G401 (cell line): ENCODE measurements around the gene GNA14. TPM values are rescaled to one million over a fixed set of nuclear protein-coding genes. Genes with fewer than 3 reads are reported as not detected.

Experiments
- DNase-seq: peaks from one replicate; pipeline ENCODE4 v3.0.0-alpha.2; 2015; ENCODE audit warnings: low spot score
- in situ Hi-C: cut with HindIII; loops from 2 replicates; pipeline ENCODE4 v1.10.0; 2016; ENCODE audit warnings: low sequenced_read_pairs, mixed read lengths
- total RNA-seq: library from RNA; depleted of rRNA; stranded (reverse); fragments of >200 nt; shearing (Covaris generic); gene quantifications from 2 replicates; pipeline ENCODE4 v1.2.3, GENCODE V29; 2014

The GNA14 gene
- total RNA-seq, 1 experiment from 2014 or later, result not detected

GRCh38 chr9:77375956-77376532 lies 272.1 kb downstream of the GNA14 start:
- no peak for DNase-seq
- in situ Hi-C loops, result no loop called here

- in situ Hi-C loops, result no loop called here
- no peak for DNase-seq
These were observed 273.9 kb downstream of the GNA14 start for GRCh38 chr9:77374266-77374665.
